BLaER1 treated with 17β-estradiol and CSF1 and Interleukin-3, amounts not matched to agents 10 nM and 100 nM (cell line): ENCODE results near the gene ARHGEF40.

Experiments
- H3K27ac ChIP-seq, 11 experiments: shearing (Covaris generic); formaldehyde crosslinking; 2 replicates each; pipeline ENCODE4 v1.8.1; 2022
- H3K27me3 ChIP-seq, 11 experiments: shearing (Covaris generic); formaldehyde crosslinking; 2 replicates each; pipeline ENCODE4 v1.8.1; 2022
- H3K36me3 ChIP-seq, 11 experiments: shearing (Covaris generic); formaldehyde crosslinking; 2 replicates each; pipeline ENCODE4 v1.8.1; 2022
- H3K4me1 ChIP-seq, 10 experiments: shearing (Covaris generic); formaldehyde crosslinking; 2 replicates each; pipeline ENCODE4 v1.8.1; 2022
- H3K4me2 ChIP-seq, 11 experiments: shearing (Covaris generic); formaldehyde crosslinking; 2 replicates each; pipeline ENCODE4 v1.8.1; 2022
- H3K4me3 ChIP-seq, 10 experiments: shearing (Covaris generic); formaldehyde crosslinking; 2 replicates each; pipeline ENCODE4 v1.8.1; 2022
- H3K9ac ChIP-seq, 11 experiments: shearing (Covaris generic); formaldehyde crosslinking; 2 replicates each; pipeline ENCODE4 v1.8.1; 2022
- H3K9me3 ChIP-seq, 11 experiments: shearing (Covaris generic); formaldehyde crosslinking; replicated peaks in 1 of 11; 2 replicates each; pipeline ENCODE4 v1.8.1; 2022
- H4K20me1 ChIP-seq, 11 experiments: shearing (Covaris generic); formaldehyde crosslinking; 2 replicates each; pipeline ENCODE4 v1.8.1; 2022
- Cebpa-rat ChIP-seq, 11 experiments: shearing (Covaris generic); IDR thresholded peaks; 2 replicates each; pipeline ENCODE4 v1.8.1; 2022

The ARHGEF40 gene

DNA sequence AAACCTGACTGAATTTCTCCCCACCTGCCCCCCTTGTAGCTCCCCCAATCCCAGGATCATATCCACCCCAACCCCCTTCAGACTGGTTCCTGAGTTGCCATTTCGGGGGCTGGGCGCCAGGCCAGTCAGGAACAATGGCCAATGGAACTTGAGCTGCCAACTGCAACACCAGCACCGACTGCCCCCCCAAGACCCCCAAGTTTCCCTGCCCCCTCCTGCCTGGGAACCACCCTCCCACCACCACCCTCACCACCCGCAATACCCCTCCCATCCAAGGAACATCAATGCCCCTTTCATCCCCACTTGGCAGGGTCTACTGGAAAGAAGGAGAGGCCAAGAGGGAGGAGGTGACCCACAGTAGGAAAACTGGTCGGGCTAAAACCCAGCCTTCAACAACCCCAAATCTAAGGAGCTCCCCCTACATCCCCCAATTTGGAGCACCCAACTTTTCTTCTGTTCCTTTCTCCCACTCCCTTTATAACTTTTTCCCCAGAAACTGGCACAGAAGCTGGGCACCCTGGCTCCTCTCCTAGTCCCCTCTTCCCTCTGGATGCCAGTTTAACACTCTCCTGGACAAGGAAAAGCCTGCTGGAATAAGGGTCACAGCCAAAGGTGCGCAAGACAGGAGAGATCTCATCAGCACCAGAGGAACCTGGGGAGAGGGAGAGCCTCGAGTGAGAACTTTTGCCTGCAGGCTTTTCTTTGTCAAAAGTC is 43.7 kb upstream of the ARHGEF40 start:
- H3K4me3 ChIP-seq = peak overlapping the region in 1 of 10 experiments; percentile 69; a peak in 1 of 20 replicates
- TF ChIP-seq Cebpa-rat (IDR thresholded peaks at IDR 0.05) = no peak
- no peaks in the 10 kb centered on the region for H3K9me3 ChIP-seq
- peaks cover 0 to 2% (median 0%) of the 10 kb centered on the region in 11 experiments; a peak in 2 of 22 replicates for H3K36me3 ChIP-seq
- H4K20me1 ChIP-seq = no peaks in the 10 kb centered on the region
- H3K9ac ChIP-seq = no peak overlapping the region
- H3K4me1 ChIP-seq = peaks cover 19 to 37% (median 30%) of the 10 kb centered on the region in 10 experiments
- H3K27ac ChIP-seq = no peak overlapping the region
- peak overlapping the region in 8 of 11 experiments; percentile 76 to 99 (median 98); a peak in 11 of 22 replicates for H3K4me2 ChIP-seq
- peaks cover 0 to 19% (median 8%) of the 10 kb centered on the region in 11 experiments; a peak in 10 of 22 replicates for H3K27me3 ChIP-seq

DNA sequence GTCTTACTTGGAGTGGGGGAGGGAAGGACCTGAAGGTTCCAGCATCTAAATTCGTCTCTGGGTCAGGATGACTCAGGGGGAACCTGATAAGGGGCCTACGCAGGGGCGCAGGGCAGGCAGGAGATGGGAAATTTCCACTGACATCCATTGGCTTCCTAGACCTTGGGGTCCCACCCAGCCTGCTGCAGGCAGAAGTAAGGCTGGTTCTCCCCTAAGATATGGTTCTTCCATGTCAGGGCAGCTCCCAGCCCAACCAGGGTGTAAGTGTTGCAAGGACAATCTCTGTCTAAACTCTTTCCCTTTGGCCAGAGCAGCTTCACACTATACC is 43.2 kb upstream of the ARHGEF40 start:
- no peak overlapping the region for H3K4me3 ChIP-seq
- H4K20me1 ChIP-seq = no peaks in the 10 kb centered on the region
- H3K36me3 ChIP-seq = no peaks in the 10 kb centered on the region
- no peak for TF ChIP-seq Cebpa-rat (IDR thresholded peaks at IDR 0.05)
- H3K9ac ChIP-seq = no peak overlapping the region
- H3K9me3 ChIP-seq = no peaks in the 10 kb centered on the region
- peaks cover 0 to 19% (median 8%) of the 10 kb centered on the region in 11 experiments; a peak in 10 of 22 replicates for H3K27me3 ChIP-seq
- peaks cover 19 to 35% (median 29%) of the 10 kb centered on the region in 10 experiments for H3K4me1 ChIP-seq
- no peak overlapping the region; a peak in 1 of 22 replicates for H3K4me2 ChIP-seq
- no peak overlapping the region for H3K27ac ChIP-seq

GRCh38 chr14:21029917-21030316 is 40.2 kb upstream of the ARHGEF40 start, which contains the start of gene TPPP2:
Gene TPPP2 (plus strand): TSS chr14:21030217. CDS start chr14:21030582, 365 bp downstream.
- H4K20me1 ChIP-seq = no peaks in the 10 kb centered on the region
- no peak within 1 kb of the TSS for H3K9ac ChIP-seq
- peaks cover 0 to 9% (median 0%) of the 10 kb centered on the region in 11 experiments; a peak in 5 of 22 replicates for H3K27me3 ChIP-seq
- H3K9me3 ChIP-seq = no peaks in the 10 kb centered on the region
- TF ChIP-seq Cebpa-rat (IDR thresholded peaks at IDR 0.05) = no peak
- peaks cover 0 to 12% (median 5%) of the 10 kb centered on the region in 10 experiments; a peak in 9 of 20 replicates for H3K4me1 ChIP-seq
- H3K27ac ChIP-seq = no peak within 1 kb of the TSS
- no peak within 1 kb of the TSS for H3K4me2 ChIP-seq
- no peaks in the 10 kb centered on the region for H3K36me3 ChIP-seq
- H3K4me3 ChIP-seq = no peak within 1 kb of the TSS

GRCh38 chr14:21030531-21030930 is 39.6 kb upstream of the ARHGEF40 start:
- no peak overlapping the region for H3K4me3 ChIP-seq
- H3K9me3 ChIP-seq = no peaks in the 10 kb centered on the region
- peaks cover 0 to 10% (median 4%) of the 10 kb centered on the region in 10 experiments; a peak in 7 of 20 replicates for H3K4me1 ChIP-seq
- no peak overlapping the region for H3K9ac ChIP-seq
- TF ChIP-seq Cebpa-rat (IDR thresholded peaks at IDR 0.05) = no peak
- H3K27ac ChIP-seq = no peak overlapping the region
- H3K27me3 ChIP-seq = peaks cover 0 to 5% (median 0%) of the 10 kb centered on the region in 11 experiments; a peak in 2 of 22 replicates
- no peaks in the 10 kb centered on the region for H3K36me3 ChIP-seq
- no peaks in the 10 kb centered on the region for H4K20me1 ChIP-seq
- no peak overlapping the region for H3K4me2 ChIP-seq

DNA sequence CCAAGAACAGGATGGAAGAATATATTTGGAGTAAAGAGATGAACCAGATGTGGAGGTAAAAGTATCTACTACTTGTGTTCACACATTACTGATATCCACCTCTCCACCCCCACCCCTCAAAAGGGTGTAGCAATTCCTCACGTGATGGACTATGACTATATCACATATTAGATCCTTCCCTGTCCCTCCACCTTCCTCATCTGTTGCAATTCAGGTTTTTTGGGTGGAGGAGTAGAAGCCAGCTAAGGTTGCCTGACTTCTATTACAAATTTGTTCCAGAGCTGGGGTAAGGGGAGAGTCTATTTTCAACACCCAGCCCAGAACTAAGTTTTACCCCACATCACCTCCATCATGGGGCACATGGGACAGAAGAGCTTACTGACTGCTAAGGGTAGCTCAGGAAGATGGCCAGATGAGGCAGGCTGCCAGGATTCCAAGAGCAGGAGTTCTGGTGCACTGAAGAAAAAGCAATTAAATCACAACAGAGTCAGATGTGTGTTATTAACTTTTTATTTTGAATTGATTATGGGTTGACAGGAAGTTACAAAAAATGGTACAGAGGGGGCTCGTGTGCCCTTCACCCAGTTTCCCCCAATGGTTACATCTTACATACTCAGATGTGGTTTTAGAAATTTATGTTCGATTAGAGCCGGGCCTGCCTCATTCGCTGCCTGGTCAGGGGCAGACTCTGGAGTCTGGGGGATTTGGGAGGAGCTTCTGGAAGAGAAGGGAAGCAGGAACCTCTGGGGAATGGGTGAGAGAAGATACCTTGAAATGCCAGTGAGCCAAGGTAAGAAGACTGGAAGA is 37.6 kb upstream of the ARHGEF40 start:
- Histone ChIP-seq H3K4me1 (peaks cover 0 to 14% (median 3%) of the 10 kb centered on the region in 10 experiments; a peak in 6 of 20 replicates), H3K27me3 (no peaks in the 10 kb centered on the region), H3K4me2 (no peak overlapping the region), H4K20me1 (no peaks in the 10 kb centered on the region), H3K4me3 (no peak overlapping the region), H3K36me3 (no peaks in the 10 kb centered on the region), H3K9ac (no peak overlapping the region), H3K9me3 (no peaks in the 10 kb centered on the region), H3K27ac (no peak overlapping the region)
- TF ChIP-seq Cebpa-rat (IDR thresholded peaks at IDR 0.05) = no peak

DNA sequence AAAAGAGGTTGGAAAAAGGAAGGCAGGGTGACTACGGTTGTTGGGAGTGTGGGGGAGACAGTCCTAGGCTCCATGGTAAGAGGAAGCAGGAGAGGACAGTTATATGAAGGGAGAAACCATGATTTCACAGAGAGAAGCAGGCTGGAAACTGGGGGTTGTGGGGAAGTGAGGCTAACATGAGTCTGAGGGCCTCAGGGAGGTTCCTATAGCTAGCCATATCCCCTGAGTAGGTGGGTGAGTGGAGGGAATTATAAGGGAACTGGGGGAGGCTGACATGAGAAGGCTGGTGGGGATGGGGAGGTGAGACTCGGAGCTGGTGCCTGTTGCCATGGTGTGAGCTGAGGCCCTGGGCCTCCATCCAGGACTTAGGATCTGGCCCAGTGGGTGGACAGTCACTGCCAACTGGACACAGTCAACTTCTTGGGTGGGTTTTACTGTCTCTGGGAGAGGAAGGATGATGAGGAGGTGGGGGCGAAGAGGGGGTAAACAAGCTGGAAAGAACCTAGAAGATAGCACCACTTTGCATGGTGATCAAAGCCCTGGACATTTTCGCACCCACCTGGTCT is 36.9 kb upstream of the ARHGEF40 start:
- Histone ChIP-seq H3K4me3 (no peak overlapping the region), H3K9ac (no peak overlapping the region), H3K27me3 (no peaks in the 10 kb centered on the region), H3K4me1 (peaks cover 0 to 14% (median 3%) of the 10 kb centered on the region in 10 experiments; a peak in 6 of 20 replicates), H3K36me3 (no peaks in the 10 kb centered on the region), H4K20me1 (no peaks in the 10 kb centered on the region), H3K9me3 (no peaks in the 10 kb centered on the region), H3K4me2 (peak overlapping the region in 2 of 11 experiments; percentile 7 to 11; a peak in 1 of 22 replicates), H3K27ac (no peak overlapping the region)
- no peak for TF ChIP-seq Cebpa-rat (IDR thresholded peaks at IDR 0.05)

- H3K27me3 ChIP-seq = no peaks in the 10 kb centered on the region
- H3K4me1 ChIP-seq = peaks cover 0 to 18% (median 3%) of the 10 kb centered on the region in 10 experiments; a peak in 7 of 20 replicates
- no peak within 1 kb of the TSS for H3K27ac ChIP-seq
- no peaks in the 10 kb centered on the region for H4K20me1 ChIP-seq
- H3K9me3 ChIP-seq = no peaks in the 10 kb centered on the region
- H3K4me3 ChIP-seq = no peak within 1 kb of the TSS
- TF ChIP-seq Cebpa-rat (IDR thresholded peaks at IDR 0.05) = no peak
- no peaks in the 10 kb centered on the region for H3K36me3 ChIP-seq
- H3K4me2 ChIP-seq = 0 out of 22 replicates have a peak within 1 kb of the TSS, but pooled peaks of 2 of the 11 experiments have one; percentile 6 to 11
- H3K9ac ChIP-seq = no peak within 1 kb of the TSS
These were observed 35.4 kb upstream of the ARHGEF40 start, which contains the start of gene RNASE13 for GRCh38 chr14:21034707-21035106. Gene RNASE13 (minus strand): TSS chr14:21034807. CDS start chr14:21034288, 519 bp downstream.

DNA sequence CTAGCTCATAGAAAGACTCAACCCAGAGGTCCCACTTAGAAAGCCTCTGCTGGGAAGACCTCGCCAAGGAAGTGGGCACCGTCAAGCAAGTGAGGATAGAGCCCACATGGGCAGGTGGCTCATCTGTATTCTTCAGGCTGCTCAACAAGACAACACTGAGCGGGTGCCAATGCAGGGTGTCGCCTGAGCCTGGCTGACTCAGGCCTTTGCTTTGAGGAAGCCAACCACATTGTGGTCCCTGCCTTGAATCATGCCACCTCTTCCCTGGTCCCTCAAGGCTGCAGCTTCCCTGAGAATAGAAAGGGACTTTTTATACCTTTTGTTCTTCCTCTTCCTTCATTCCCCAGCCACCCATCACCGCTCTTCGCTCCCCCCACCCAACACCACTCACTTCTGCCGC is 33.4 kb upstream of the ARHGEF40 start:
- TF ChIP-seq Cebpa-rat (IDR thresholded peaks at IDR 0.05) = no peak
- no peaks in the 10 kb centered on the region for H3K9me3 ChIP-seq
- peak overlapping the region in 1 of 11 experiments; percentile 11; a peak in 1 of 22 replicates for H3K4me2 ChIP-seq
- no peaks in the 10 kb centered on the region for H4K20me1 ChIP-seq
- peaks cover 0 to 24% (median 5%) of the 10 kb centered on the region in 10 experiments; a peak in 8 of 20 replicates for H3K4me1 ChIP-seq
- H3K9ac ChIP-seq = no peak overlapping the region
- H3K27me3 ChIP-seq = no peaks in the 10 kb centered on the region
- H3K4me3 ChIP-seq = no peak overlapping the region
- H3K36me3 ChIP-seq = no peaks in the 10 kb centered on the region
- H3K27ac ChIP-seq = no peak overlapping the region

DNA sequence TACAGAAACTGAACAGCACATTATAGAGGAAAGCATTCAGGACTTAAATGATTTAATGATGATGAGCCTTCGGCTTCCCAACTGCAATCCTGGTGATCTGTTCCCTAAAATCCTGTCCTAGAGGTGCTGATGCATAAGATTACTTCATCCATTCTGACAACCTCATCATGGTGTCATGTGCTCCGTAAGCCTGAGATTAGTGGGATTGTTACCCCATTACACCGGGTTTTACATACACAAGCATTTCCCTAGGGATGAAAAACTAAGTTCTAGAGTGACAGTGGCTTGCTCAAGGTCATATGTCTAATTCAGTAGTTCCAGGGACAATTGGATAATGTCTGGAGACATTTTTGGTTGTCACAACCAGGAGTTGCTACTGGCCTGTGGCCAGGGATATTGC is 32.9 kb upstream of the ARHGEF40 start:
- Histone ChIP-seq H3K9me3 (no peaks in the 10 kb centered on the region), H3K4me1 (peaks cover 0 to 28% (median 5%) of the 10 kb centered on the region in 10 experiments; a peak in 8 of 20 replicates), H3K4me2 (no peak overlapping the region), H3K27me3 (no peaks in the 10 kb centered on the region), H3K4me3 (no peak overlapping the region), H3K9ac (no peak overlapping the region), H3K27ac (no peak overlapping the region), H3K36me3 (no peaks in the 10 kb centered on the region), H4K20me1 (no peaks in the 10 kb centered on the region)
- no peak for TF ChIP-seq Cebpa-rat (IDR thresholded peaks at IDR 0.05)
